C1 segment of cervical spinal cord (tissue), 14 donors: Measurements from ENCODE around the gene SUFU.
A peak's percentile ranks its signal among the peaks of the same experiment; 100 is the strongest.

ENCODE experiments used
- DNase-seq, 14 donors: peaks; one replicate each; lab custom pipeline; 2025; lab: John Stamatoyannopoulos, UW

The SUFU gene

DNA sequence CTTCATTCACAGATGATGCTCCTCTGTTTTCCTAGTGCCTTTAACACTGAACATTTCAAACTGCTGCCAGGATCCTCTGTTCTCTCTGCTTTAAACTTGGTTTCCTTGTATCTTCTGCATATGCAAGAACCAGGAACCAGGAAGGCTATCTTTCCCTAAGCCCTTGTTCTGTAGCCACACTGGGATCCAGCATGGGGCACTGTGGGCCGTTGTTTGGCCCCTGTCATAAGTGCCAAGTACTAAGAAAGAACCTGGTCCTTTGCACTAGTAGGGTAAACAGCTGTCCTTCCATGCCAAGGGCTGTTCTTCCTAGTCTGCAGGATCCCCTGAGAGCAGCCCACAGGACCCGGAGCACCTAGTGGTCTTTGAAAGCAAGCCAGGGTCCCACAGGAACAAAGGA lies 91.5 kb downstream of the SUFU start:
- peak in 1 of 14 donors; percentile 29 for DNase-seq

DNA sequence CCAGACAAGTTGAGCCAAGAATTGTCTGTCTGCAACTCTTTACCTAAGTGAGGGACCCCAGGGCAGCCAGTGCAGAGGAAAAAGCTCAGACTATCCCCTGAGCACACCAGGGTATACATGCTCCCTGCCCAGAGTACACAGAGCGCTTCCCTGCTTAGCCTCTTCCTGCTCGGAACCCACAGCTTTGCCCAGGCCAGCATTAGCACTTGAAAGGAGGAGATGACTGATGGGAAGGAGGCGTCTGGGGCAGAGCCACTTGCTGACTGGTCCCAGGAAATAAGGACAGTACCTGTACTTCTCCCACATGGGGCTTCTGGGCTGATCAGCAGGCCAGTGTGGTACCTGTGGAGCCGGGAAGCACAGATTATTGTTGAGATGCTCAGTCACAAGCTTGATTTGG lies 92.1 kb downstream of the SUFU start:
- DNase-seq = peak in 1 of 14 donors; percentile 25

DNA sequence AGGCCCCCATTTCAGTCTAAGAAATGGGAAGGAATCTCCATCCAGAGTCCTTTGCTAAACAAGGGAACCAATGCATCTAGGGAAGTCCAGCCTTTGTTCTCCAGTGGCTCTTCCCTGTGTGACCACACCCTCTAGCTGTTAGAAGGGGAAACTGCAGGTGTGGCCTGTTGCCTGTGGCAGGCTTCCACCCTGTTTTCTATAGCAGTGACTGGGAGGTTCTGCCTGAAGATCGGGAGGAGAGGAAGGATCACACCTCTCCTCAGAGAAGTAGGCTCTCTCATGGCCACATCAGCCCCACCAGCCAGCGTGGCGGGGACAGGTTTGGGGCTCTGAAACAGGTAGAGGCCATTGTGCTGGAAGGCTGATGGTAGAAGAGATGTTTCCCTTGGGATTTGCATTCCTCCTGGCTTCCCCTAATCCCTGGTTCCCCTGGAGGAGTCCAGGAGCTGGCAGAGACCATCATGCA lies 92.8 kb downstream of the SUFU start:
- DNase-seq = peak in 2 of 14 donors; percentile 21 to 70

DNA sequence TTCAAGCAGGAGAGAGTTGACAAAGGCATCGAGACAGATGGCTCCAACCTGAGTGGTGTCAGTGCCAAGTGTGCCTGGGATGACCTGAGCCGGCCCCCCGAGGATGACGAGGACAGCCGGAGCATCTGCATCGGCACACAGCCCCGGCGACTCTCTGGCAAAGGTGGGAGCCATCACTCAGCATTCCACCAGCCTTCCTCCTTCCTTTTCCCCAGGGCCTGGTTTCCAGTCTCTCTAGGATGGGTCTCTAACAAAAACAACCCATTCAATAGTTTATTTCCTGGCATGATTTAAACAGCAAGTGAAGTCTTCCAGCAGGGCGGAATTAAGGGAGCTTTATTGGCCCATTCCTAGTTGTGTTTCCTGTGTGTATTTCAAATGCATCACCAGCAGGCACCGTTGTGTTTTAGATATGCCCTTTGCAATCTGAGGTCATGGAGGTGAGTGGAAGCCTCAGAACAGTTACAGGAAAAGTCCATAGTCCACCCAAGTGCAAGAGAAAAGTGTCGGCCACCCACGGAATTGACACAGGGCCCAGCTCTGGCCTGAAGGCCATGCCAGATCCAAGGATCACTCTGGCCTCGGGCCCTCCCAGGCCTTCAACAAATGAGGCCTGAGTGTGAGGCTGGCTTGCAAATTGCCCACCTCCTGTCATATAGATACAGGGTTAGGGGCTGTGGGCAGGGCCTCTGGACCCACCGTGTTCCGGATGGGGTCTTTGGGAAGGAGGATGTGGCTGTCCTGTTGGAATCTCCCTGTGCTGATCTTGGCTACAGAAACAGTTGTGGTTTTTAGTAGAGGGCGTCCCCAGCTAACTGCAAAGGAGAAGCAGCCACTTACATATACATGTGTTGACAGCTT lies 93.6 kb downstream of the SUFU start:
- peak in 1 of 14 donors; percentile 60 for DNase-seq

DNA sequence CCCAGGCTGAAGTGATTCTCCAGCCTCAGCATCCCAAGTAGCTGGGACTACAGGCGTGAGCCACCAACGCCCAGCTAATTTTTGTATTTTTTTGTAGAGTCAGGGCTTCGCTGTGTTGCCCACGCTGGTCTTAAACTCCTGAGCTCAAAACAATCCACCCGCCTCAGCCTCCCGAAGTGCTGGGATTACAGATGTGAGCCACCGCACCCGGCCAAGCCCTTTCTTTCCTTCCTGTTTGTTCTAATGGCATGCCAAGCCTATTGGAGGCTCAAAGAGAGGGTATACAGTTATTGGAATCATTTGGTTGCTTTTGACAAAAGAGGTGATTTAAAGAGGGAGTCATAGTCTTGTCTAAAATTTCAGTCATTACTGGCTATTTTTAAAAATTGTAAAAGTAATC lies 94.5 kb downstream of the SUFU start:
- no peak for DNase-seq

DNA sequence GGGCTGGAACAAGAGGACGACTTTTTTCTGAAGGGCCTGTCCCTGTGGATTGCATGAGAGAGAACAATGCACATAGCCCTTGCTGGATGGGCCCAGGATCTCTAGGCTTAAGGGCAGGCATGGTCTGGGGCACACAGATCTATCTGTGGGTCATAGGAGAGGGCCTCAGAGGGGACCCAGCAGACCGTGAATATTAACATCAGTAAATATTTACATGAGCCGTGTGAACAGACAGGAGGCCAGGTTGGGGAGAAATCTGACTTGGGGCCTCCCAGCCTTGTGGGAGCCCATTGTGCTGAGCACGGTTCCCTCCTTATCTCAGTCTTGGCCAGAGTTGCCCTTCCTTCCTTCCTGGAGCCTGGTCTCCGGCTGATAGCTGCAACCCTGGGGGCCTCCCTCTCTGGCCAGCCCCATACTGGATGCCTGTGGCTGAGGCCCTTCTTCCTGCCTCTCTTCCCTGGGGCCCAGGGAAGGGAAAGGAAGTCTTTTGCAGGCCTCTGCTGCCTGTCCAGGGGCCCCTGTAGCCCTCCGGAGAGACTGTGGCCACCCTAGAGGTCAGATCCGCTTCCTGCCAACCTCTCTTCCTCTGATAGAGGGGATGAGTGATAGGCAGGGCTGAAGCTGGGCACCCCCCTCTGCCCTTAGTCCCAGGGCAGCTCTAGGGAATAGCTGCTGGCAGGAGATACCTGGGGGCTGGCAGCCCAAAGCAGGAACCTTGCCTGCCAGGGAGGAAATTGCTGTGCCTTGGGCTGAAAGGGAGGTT lies 96.0 kb downstream of the SUFU start:
- no peak for DNase-seq

DNA sequence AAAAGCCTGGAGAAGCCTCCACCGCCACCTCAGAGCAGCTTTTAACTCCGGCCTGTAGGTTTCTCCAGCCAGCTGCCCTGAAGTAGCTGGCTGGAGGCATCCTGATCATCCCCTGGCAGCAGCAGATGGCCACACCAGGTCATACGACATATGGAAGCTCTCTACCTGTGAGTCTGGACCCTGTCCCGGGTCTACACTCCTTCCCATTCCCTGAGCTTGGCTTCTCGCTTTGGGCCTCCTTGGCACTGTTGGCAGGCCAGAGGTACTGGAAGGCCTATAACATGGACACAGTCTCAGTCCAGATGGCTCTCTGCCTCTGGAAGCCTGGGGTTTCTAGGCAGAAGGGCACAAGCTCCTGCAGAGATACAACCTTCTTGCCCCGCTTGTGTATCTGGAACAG lies 97.0 kb downstream of the SUFU start:
- peak in 1 of 14 donors; percentile 92 for DNase-seq

DNA sequence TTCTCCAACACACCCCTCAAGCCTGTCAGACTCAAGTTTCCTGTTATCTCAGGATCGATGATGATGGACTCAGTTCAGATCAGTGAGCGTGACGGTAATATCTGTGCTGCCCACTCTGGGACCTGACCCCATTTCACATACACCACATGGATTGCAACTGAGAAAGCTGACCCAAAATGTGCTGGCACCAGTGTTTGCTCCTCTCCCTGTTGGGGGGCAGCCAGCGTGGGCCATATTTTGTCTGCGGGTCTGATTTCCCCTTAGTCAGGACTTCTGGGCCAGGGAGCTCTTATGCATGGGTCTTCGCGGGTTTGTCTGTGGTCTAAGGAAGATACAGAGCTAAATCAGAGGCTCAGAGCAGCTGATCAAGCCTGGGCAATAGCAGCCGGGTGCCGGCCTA lies 97.9 kb downstream of the SUFU start:
- DNase-seq = no peak

DNA sequence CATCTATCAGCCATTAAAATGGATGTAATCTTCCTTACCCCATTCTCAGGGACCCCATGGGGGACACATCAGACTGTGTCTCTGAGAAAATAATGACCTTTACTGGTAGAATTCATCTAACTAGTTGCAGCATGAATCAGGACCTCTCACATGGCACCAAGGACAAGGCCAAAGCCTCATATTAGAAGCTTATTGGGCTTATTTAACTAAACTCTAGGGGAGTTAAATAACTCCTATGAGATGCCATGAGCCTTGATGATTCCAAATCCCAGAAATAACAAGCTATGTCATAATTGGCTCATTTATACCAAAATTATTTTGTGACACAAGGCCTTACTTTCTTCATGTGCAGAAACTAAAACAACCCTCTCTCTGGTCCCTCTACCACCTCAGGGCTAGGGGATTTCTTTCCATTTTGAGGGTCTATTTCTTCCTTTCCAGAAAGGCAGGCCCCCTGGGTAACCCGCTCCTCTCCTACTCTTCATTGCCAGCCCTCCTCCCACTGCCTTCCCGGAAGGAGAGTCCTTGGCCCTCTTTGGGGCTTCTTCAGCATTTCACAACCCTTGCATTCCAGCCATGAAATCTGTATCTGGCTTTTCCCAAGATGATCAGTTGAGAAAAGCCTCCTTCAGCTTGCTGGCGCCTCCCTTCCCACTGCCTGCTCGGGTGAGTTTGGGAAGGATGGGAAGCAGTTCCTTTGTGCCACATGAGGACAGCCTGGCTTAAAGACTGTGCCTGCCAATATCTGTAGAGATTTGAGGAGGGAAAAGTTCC lies 98.7 kb downstream of the SUFU start:
- no peak for DNase-seq

DNA sequence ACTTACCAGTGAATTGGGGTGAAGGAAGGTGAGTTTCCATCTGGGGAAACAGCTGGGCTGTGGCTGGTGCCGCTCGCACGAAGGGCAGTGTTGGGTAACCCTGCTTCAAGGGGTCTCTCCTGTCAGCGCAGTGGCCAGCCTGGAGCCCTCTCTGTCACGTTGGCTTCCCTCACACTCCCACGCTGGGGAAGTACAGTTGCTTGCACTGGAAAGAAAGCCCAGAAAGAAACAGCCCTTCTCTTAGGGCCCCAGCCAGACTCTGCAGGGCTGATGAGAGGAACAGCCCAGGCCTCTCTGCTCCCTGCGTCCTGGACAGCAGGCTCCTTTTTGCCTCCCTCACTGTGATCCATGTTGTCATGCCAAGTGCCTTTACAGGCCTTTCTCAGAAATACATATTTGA lies 100.2 kb downstream of the SUFU start:
- DNase-seq = no peak

DNA sequence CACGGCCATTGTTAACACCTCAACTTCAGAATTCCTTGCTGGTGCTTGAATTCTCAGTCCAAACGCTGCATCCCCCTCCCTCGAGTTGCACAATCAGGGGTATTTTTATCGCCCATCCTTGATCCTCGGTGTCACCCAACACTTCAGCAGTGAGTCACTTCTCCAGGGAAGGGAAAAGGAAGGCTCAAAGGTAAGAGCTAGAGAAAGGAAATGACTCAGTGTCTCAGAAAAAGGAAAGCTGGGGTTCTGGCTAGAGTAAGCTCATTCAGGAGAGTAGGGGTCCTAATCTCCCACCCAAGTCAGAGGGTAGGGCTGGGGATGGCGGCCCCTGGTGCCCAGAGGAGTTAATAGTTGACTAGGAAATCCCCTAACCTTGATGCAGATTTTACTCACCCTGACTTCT lies 100.7 kb downstream of the SUFU start:
- no peak for DNase-seq

DNA sequence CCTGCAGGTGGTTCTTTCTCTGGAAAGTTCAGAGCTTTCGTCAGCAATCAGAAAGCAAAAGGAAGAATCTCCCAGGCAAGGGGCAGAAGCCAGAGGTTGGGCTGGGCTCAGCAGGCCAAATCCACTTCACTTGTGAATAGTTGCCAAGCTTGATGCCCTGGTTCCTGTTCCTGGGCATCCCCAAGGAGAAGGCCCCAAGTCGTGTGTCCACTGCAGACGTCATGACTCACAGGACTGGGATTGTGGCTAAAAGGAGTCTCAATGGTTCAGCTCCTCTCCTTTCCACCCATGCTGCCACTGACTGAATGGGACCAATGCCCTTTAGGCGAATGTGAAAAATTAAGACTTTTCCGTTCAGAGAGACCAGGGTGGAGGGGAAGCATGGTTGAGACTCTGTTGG lies 101.9 kb downstream of the SUFU start:
- no peak for DNase-seq

DNA sequence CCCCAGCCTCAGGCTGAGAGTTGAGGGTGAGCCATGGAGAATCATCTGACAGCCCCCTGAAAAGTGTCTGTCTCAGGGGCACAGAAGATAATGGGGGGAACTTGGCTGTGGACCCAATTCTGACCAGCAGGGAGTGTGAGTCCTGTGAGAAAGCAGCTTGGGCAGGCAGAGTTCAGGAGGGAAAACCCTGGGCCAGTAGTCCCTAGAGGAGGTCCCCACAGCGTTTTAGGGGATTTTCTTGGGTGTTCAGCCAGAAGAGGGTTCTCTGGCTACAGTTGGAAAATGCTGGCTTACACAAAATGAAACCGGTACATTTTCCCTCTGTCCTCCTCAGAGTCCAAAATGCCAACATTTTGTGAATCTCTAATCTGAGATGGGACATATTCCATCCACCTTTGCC lies 104.7 kb downstream of the SUFU start:
- no peak for DNase-seq

DNA sequence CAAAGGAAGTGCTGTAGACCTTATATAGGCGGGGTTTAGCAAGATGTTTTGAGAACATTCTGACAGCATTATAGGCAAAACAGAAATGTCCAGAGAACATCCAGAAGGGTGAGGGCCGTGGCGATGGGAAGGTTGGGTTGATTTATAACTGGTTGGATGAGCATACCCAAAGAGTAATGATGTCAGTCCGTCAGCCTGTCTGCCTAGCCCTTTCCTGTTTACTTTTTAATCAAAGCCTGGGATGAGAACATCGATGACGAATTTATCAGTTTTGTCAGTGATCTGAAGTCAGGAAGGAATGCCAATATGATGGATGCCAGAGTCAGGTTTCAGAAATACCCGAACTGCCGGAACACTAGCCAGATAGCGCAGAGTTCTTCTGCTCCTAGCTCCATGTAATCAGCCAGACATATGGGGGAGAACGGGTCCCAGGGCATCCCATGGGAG lies 106.7 kb downstream of the SUFU start:
- DNase-seq = no peak

DNA sequence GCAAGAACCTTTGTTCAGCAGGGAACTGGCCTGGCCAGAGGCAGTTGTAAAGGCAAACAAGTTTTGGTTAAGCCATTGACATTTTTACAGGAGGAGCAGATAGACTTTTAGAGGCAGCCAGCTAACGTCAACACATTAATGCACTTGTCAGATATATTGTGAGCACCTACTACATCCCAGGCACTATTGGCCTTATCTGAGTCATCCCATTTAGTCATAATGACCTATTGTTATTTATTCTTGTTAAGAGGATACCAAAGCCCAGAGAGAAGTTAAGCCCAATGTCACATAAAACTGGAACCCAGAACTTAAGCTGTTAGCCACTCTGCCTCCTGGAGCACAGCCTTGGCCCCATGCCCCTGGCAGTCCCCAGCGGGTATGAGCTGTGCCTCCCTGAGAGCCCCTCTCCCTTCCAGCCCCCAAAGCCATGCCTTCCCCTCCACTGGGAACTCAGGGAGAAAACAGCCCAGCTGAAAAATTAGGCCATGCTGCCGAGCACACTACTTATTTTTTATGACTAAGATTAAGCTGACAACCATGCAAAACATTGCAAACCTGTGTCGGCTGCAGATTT lies 107.8 kb downstream of the SUFU start:
- no peak for DNase-seq

DNA sequence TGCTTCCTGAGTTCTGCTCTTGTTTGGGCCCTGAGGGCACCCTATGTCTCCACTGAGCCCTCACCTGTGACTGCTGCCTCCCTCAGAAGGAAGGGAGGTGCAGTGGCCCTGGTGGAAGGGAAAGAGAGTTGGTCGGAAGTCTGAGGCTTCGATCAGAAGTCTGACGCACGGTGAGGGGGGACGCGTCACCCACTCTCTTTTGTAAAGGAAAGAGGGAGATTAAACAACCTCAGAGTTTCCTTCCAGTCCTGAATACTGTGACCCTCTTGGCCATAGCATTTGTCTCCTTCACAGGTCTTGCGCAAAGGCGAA lies 109.1 kb downstream of the SUFU start:
- no peak for DNase-seq

DNA sequence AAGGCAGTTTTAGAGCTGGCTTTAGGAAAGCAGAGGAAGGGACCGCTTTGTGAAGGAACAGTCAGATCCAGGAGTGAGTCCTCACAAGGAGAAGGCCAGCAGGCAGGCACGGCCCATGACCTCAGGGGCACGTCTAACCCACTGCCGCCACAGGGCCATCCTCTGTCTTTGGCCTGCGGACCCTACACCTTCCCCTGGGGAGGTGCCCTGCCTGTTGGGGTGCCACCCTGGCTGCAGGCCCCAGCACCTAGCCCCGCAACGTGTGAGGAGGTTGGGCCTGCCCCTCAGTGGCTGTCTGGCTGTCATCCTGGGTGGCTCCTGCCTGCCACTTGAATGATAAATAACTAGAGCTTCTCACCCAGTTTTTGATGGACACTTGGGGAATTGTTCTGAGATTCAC lies 109.5 kb downstream of the SUFU start:
- DNase-seq = no peak

DNA sequence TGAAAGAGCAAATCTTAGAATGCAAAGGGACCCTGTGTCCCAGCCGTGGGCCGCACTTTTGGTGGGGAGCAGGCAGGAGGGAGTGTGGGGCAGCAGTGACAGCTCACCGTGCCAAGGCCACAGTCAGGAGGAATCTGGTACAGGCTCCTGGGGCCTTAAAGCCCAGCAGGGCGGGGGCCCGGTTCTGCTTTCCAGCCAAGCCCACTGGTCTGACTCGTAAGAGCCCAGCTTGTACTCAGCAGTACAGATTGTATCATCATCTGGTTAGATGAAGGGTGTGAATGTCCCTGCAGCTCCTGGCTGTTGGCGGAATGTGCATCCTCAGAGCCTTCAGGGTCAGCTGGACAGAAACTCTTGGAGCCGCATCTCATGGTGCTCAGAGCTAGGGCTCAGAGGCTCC lies 110.0 kb downstream of the SUFU start:
- no peak for DNase-seq

DNA sequence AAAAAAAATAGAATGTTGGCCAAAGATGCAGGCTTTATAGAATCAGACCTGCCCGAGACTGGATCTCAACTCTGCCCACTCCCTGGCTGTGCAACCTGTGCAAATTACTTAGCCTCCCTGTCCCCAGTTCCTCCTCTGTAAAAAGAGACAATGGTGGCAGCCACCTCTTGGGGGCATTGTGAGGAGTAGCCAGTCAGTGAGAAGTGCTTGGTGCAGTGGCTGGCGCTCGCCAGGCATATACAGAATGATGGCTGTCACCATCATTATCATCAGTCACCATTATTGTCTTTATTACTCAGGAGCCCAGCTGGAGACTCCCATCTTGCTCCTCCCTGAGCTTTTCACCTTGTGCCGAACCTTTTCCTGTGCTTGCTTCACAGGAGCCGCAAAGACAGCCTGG lies 111.1 kb downstream of the SUFU start:
- no peak for DNase-seq

DNA sequence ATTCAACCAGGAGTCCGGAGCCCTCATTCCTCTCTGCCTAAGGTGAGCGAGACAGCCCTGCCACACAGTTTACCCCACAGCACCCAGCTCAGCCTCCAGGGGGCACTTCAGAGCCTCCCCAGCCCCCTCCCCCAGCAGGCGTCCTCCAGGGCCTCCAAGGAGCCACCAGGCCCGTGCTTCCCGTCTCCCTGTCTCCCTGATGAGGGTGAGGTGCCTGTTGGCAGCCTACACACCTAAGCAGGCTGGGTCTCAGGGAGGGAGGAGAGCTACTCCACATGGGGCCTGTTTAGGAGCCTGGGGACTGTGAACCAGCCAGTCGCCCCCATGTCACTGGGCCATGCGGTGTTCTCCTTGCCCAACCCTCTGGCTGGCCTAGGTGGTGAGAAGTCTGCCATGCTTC lies 111.6 kb downstream of the SUFU start:
- no peak for DNase-seq

DNA sequence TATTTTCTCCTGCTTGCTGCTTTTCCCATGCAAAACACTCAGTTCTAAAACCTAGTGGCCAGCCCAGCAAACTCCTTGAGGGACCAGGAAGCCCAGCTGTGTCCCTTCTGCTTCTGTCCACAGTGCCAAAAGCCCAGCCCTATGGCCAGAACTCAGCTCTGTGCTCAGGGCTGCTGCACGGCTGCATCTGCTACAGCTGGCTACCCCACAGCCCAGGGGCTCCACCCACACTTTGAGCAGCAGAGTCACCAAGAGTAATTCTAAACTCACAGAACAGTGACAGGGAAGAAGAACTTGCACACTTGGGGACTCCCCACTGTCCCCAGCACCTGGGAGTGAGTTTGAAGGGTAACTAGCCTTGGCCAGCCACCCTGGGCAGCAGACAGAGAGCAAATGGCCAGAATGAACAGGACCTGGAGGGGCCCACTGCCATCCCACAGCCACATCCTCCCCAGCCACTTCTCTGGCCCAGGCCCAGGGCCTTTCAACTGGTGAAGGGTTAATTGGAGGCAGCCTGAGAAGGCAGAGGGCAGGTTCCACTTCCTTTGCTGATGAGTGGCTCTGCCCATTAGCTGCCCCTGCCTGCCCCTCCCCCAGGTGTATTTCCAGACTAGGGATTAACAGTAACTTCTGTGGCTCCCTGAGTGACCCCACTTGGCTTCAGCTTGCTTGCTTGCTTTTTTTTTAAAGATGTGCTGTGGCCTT lies 112.4 kb downstream of the SUFU start:
- no peak for DNase-seq
